Measurements from ENCODE around the gene COG4. TPM values are rescaled to one million over a fixed set of nuclear protein-coding genes. Genes with fewer than 3 reads are reported as not detected.
"Not testable (repeated sequence)": the region's sequence is repeated elsewhere in the genome, so short reads cannot be mapped to it uniquely, and the experiment has no call there.

Gene COG4
- polyA plus RNA-seq (ENCODE audit: insufficient read length in 4 of 4), result 10 to 100 TPM; 61.8 to 68.4 (median 66.2) TPM

- peak; percentile 78 to 86 (median 82) for DNase-seq (ENCODE audit: low read depth in 4 of 4, low spot score in 3 of 4)
Measured at GRCh38 chr16:70523076-70523742, at the start of gene COG4. COG4 (minus strand) TSS chr16:70523554; CDS start chr16:70523543, 11 bp downstream.

GRCh38 chr16:70572926-70573270 is 49.5 kb upstream of the COG4 start:
- DNase-seq (ENCODE audit: low read depth in 4 of 4, low spot score in 3 of 4), result no peak

GRCh38 chr16:70572050-70572925 is 48.9 kb upstream of the COG4 start:
- no peak for DNase-seq (ENCODE audit: low read depth in 4 of 4, low spot score in 3 of 4)

GRCh38 chr16:70571623-70572022 is 48.3 kb upstream of the COG4 start:
- DNase-seq (ENCODE audit: low read depth in 4 of 4, low spot score in 3 of 4), result no peak

- no peak for DNase-seq (ENCODE audit: low read depth in 4 of 4, low spot score in 3 of 4)
Measured at GRCh38 chr16:70570967-70571570, 47.7 kb upstream of the COG4 start.

- no peak for DNase-seq (ENCODE audit: low read depth in 4 of 4, low spot score in 3 of 4)
Measured at GRCh38 chr16:70569752-70570151, 46.4 kb upstream of the COG4 start.

- no peak for DNase-seq (ENCODE audit: low read depth in 4 of 4, low spot score in 3 of 4)
Measured at GRCh38 chr16:70568601-70569237, 45.4 kb upstream of the COG4 start.

- DNase-seq (ENCODE audit: low read depth in 4 of 4, low spot score in 3 of 4), result no peak
Measured at GRCh38 chr16:70565053-70565452, 41.7 kb upstream of the COG4 start.

- DNase-seq (ENCODE audit: low read depth in 4 of 4, low spot score in 3 of 4), result no peak
Measured at GRCh38 chr16:70563636-70564035, 40.3 kb upstream of the COG4 start.

- DNase-seq (ENCODE audit: low read depth in 4 of 4, low spot score in 3 of 4), result no peak
Measured at GRCh38 chr16:70561623-70562022, 38.3 kb upstream of the COG4 start.

GRCh38 chr16:70556063-70556462 is 32.7 kb upstream of the COG4 start:
- no peak for DNase-seq (ENCODE audit: low read depth in 4 of 4, low spot score in 3 of 4)

- DNase-seq (ENCODE audit: low read depth in 4 of 4, low spot score in 3 of 4), result no peak
Measured at GRCh38 chr16:70553645-70554044, 30.3 kb upstream of the COG4 start.

GRCh38 chr16:70552675-70553074 is 29.3 kb upstream of the COG4 start:
- DNase-seq (ENCODE audit: low read depth in 4 of 4, low spot score in 3 of 4), result no peak

GRCh38 chr16:70551788-70552187 is 28.4 kb upstream of the COG4 start:
- DNase-seq (ENCODE audit: low read depth in 4 of 4, low spot score in 3 of 4), result no peak

- DNase-seq (ENCODE audit: low read depth in 4 of 4, low spot score in 3 of 4), result no peak
Measured at GRCh38 chr16:70550082-70550481, 26.7 kb upstream of the COG4 start.

- DNase-seq (ENCODE audit: low read depth in 4 of 4, low spot score in 3 of 4), result no peak
Measured at GRCh38 chr16:70548936-70549335, 25.6 kb upstream of the COG4 start.

- no peak for DNase-seq (ENCODE audit: low read depth in 4 of 4, low spot score in 3 of 4)
Measured at GRCh38 chr16:70544548-70544947, 21.2 kb upstream of the COG4 start.

GRCh38 chr16:70540994-70541393 is 17.6 kb upstream of the COG4 start:
- no peak for DNase-seq (ENCODE audit: low read depth in 4 of 4, low spot score in 3 of 4)

GRCh38 chr16:70534971-70535370 is 11.6 kb upstream of the COG4 start:
- no peak for DNase-seq (ENCODE audit: low read depth in 4 of 4, low spot score in 3 of 4)

GRCh38 chr16:70529954-70530353 is 6.6 kb upstream of the COG4 start:
- not testable (repeated sequence) for DNase-seq (ENCODE audit: low read depth in 4 of 4, low spot score in 3 of 4)

All from right renal pelvis (tissue), 4 donors.